IPS-NIHi11 (cell line): ENCODE data around the gene COL27A1.

Experiments used
- DNase-seq: peaks from one replicate; pipeline ENCODE4 v3.0.0; 2012; ENCODE audit warnings: mixed read lengths, low spot score

Gene COL27A1

DNA sequence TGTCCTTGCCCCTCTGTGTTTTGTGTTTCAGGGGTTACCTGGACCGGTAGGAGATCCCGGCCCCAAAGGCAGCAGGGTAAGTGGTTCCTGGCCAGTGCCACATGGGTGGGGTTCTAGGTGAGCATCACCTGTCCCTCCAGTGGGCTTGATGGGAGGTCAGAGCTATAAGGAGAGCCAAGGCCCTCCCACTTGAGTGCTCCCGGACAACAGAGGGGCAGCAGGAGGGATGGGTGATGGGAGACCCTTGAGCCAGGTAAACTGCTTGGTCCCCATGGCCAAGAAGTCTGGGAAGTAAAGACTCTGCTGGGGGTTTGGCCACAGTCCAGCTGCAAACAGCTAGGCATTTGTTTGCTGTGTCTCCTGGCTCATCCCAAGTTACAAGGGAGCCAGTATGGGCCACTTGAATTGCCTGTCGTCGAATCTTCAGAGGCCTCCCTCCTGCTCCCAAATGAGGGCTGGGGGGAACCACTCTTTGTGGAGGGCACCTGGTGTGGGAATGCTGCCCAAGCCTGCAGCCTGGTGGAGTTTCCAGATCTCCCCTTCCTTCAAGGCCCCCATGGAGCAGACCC lies 51.0 kb downstream of the COL27A1 start:
- DNase-seq: no peak

DNA sequence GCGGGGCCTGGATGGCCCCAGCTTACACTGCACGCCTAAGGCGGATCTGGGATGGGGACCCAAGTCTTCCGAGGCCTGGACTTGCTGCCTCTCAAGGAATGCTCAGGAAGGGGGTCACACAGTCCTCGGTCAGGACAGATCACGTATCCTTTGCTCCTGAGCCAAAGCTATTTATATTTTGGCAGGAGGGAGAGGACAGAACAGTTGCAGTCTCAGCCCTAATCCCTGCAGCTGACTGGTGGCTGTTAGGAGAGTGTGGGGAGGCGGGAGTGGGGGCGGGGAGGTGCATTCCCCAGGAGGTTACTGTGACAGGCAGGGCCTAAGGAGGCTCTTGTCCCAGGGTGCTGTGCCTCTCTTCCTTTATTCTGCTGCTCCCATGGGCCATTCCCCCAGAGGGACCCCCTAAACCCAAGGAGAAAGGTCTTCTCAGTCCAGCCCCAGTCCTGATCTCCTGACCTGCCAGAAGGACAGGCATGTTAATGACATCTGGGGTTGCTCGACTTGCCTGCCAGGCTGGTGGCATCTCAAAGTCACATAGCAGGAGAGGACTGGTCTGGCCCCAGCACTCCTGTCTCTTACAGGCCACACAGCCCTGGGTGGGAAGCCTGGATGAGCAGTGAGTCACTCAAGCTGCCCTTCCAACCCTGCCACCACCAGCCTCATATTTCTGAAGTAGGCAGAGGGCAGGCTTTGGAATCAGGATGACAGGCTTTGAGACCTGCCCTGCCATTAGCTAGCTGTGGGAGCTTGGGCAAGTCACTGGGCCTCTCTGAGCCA lies 51.9 kb downstream of the COL27A1 start:
- peak; percentile 70 for DNase-seq

DNA sequence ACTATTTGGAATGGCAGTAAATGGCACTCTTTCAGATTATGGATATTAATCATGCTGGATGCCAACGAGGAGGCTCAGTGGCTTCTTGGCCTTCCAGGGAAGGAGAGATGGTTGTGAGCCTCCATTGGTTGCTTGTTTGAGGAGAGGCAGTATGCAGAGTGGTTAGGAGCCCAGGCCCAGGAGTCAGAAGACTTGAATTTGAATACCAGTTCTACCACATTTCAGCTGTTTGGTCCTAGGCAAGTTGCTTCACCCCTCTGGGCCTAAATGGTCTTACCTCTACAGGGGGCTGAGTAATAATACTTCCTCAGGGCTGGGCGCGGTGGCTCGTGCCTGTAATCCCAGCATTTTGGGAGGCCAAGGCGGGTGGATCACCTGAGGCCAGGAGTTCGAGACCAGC lies 52.5 kb downstream of the COL27A1 start:
- no peak for DNase-seq

DNA sequence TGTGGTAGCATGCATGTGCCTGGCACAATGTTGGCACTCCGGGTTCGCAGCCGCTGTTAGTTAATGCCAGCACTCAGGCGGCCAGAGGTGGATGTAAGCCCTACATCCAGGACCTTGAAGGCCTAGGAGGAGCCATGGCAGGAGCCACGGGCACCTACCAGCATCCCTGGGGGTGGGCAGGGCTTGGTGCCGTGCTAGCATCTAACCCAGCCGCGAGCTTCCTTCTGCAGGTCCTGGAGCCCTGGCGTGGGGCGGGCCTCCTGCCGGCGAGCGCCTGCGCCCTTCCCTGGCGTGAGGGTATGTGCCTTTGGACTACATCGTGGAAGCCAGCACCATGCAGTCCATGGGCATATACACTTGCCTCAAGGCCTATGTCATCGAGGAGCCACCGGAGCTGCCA lies 53.8 kb downstream of the COL27A1 start:
- DNase-seq: no peak

DNA sequence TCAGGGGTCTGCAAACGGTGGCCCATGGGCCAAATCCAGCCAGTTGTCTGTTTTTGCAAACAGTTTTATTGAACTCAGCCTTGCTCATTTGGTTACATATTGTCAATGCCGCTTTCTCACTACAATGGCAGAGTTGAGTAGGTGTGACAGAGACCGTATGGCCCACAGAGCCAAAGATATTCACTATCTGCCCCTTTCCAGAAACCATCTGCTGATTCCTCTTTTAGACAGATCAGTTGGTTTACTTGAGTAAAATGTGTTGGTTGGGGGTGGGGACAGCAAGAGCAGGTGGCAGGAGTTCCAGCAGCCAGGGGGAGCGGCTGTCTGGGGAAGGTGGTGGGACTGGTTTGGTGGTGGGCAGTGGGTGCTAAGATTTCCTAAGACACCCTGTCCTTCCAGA lies 54.8 kb downstream of the COL27A1 start:
- DNase-seq: no peak

DNA sequence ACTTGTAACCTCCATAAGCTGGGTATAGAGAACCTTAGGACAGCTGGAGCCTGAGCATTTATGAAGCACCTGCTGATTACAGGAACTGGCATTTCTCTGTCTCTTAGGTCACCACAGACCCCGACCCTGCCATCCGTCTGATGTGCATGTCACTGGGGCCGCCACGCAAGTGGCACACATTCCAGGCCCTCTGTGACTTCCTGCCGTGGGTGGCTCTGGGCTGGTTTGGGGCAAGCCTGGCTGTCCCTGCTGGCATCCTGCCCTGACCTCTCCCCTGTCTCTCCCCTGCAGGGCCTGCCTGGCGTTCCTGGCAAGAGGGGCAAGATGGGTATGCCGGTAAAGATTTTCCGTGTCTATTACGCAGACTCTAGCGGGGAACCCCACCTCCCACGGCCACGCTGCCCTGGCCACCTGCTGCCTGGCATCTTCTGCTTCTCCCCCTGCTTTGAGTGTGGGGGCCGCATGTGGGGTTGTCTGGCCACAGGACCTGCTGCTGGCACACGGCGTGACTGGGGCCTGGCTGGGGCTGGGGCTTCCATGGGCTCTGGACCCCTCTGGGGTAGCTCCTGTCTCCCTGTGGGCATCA lies 55.4 kb downstream of the COL27A1 start:
- DNase-seq: no peak

DNA sequence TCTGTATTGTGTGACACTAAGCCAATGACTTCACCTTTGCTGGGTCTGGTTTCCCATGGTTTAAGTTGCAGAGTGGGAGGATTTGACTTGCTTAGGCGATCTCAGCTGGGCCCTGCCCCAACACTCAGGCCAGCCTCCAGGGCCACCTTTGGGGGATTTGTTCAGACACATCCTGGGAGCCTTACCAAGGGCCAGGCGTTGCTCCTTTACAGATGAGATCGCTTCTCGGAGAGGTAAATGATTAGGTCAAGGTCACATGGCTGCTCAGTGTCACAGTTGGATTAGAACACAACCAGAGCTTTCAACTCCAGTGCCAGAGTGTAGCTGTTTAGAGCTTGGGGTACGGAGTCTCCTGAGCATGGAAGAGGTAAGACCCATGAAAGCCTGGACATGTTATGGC lies 57.5 kb downstream of the COL27A1 start:
- no peak for DNase-seq

DNA sequence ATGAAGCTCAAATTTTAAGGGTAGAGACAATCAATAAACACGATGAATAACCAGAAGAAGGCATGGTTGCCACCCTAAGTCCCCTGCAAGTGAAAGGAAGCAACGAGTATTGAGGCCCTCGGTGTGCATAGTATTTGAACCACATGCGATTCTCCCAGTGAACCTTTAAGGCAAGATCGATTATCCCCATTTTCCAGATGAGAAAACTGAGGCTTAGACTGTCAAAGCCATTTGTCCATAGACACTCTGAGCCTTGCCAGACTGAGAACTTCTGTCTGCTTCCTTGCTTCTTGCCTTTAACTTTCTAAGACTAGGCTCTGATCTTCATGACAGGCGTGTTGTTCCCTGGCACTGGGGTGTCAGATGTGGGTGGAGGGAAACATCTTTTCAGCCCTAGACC lies 58.2 kb downstream of the COL27A1 start:
- DNase-seq: no peak

DNA sequence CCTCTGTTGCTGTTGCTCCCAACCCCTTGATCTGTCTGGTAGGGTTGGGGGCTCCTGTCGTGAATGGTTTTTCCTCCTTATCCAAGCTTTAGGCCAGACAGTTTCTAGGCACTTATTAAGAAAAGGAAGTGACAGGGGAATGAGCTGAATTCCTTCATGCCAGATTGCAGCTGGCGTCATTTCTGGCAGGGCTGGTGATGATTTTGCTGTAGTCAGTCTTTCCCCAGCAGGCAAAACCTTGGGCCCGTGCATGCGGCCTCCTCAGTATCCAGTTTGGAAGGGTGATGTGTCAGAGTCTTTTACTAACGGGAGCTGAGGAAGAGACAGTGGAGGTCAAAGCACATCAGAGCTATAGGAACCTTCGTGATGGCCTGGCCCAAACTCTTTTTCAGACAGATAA lies 58.8 kb downstream of the COL27A1 start:
- DNase-seq: no peak

DNA sequence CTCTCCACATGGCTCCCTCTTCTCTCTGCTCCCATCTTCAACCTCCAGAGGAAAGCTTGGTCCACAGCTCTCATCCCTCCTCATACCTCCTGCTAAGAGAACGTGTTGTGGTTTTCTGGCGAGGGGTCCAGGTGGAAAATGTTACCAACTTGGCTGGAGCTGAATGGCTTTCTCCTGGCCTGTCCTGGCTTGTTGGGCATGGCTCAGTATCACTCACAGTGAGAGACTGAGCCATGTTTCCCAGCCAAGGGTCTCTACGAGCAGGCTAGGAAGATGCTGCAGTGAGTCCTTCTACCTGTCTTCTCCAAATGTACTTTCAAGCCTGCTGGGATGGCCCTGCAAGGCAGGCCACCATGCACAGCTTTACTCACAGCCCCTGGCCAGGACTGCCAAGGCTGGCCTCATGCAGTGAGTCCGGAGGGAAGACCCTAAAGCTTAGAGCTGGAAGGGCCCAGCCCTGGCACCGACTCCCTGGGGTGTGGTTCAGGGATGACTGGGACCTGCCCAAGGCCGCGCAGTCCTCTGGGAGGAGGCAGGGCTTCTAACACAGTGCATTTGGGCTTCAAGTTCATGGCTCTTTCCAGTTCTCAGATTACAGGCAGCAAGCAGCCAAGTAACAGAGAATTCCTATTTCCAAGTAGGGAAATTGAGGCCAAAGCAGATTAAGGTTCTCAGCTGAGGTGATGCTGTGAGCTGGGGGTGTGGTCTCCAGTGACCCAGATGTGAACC lies 59.5 kb downstream of the COL27A1 start:
- no peak for DNase-seq

DNA sequence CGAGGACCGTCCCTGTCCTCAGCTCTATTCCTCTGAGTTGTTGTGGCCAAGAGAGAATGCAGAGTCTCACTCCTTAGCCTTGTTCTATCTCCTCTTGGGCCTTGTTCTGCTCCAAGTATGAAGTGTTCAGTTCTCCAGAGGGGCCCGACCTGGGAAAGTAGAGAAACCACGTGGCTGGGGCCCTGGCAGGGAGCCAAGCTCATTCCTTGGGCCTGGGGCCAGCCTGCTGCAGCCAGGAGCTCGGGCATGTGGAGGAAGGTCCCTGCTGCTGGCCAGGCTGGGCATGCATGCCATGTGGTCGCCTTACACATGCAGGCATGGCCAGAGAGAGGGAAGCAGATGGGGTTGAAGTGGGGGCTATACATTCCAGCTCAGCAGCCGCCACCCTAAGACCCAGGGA lies 60.7 kb downstream of the COL27A1 start:
- DNase-seq: no peak

DNA sequence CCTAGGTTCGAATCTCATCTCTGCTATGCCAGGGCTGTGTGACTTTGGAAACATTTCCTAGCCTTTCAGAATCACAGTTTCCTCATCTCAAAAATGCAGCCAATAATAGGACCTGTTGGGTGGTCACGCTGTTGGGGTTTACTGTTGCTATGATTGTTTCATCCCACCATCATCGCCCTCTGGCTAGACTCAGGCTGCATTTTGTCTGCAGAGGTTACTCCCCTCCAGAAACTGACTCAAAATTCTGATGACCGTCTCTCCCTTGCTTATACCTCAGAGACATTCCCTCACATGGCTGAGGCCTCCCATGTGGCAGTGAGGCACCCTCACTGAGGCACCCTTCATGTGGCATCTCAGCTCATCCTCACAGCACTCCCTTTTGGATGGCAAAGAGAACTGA lies 61.6 kb downstream of the COL27A1 start:
- DNase-seq: no peak

DNA sequence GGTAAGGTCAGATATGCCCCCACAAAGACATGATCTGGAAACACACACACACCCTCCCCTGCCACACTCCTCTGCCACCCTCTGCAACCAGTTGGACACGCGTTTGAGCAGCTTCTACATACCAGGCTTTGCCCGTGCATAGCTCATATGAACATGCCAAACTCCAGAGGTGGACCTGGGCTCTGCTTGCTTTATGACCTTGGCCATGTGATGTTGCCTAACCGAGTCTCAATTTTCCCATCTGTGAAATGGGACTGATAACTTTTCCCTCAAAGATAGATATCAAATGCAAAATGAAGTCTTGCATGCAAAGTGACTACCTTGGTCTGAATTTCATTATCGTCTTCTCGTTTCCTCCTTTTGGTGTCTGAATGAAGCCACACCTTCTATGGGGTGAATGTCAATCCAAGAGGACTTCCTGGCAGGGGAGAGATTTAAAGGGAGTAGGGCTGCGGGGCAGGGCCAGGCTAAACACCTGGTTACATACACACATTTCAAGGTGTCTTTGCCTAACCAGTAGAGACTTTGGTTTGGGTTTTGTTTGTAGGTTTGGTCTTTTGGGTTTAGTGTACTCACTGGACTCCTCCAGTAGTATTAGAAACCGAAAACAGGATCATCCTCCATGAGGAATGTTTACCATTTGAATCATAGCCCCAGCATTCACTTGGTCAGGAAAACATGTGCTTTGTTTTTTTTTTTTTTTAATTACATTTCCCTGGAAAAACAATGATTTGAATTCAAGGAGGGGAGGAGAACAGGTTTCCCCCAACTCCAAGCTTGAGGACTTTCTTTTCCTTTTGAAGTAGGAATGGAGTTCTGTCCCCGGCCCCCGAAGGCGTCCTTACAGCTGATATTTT lies 63.2 kb downstream of the COL27A1 start:
- DNase-seq: no peak

DNA sequence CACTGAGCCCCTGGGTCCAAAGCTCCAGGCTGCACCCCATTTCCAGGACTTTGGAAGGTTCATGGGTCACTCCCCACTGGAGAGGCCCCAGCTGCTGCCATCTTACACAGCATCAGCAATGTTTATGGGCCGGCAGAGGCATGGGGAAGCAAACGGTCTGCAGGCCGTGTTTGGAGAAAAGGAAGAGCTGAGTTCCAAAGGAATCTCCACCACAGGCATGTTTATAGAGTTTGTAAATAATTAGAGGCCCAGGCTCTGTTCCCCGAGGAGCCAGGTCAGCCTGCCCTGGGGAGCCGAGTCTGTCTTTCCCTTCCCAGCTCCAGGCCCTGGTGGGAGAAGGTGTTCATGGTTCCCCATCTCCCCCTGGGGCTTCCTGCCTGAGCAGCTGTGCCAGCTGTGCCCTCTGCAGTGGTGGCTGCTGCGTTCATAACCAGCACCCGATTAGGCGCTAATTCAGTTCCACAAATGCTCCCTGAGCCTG lies 64.8 kb downstream of the COL27A1 start:
- DNase-seq: no peak

DNA sequence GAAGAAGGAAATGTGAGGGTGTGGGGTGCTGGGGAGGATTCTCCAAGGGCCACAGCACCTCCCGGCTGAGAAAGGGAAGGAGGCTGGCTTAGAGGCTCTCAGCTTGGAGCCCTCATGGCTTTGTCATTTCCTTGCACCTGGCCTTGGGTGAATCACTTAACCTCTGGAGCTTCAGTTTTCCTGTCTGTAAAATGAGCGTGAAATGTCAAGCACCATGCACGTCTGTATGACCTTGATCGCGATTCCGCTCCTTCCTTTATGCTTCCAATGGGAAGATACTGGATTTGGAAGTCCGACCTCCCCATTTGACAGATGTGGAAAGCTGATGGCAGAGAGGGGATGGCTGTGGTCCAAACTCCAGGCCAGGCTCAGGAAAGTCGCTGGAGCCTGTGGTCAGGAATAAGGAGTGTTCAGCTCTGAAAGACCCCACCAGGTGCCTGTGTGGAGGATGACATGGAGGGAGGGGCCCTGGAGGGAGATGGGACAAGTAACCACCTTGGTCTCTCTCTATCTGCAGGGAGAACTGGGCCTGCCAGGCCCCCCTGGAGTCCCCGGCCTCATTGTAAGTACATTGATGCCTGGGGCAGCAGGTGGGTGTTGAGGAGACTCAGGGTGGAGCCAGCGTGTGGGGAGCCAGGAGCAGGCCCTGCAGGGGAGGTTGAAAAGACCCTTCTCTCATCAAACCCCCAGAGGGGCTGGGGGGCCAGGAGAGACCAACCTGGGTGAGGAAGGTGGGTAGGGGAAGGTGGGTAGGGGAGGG lies 66.5 kb downstream of the COL27A1 start:
- DNase-seq: no peak

DNA sequence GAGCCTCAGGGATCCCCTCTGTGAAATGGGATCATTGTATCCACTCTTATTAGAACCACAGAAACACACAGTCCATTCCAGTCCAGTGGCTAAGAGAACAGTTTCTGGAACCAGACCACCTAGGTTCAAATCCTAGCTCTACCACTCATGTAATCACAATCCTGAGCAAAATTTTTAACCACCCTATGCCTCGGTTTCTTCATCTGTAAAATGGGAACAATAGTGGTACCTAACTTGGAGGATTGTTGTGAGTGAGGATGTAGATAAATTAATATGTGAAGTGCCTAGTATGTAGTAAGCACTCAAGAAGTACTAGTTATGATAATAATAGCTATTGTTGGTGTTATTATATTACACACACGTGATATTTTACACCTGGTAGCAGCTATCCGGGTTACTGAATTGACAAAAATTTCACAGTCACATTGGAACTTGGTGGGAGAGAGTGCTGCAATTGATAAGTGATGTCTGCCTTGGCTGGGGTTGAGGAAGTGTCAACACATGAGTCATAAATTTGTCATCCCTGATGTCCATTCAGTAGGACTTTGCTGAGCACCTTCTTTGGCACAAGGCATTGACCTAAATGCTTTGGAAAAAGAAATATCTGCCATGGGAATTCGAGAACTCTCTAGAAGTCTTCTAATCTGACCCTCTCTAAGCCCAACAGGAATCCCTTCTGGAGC lies 68.4 kb downstream of the COL27A1 start:
- no peak for DNase-seq

DNA sequence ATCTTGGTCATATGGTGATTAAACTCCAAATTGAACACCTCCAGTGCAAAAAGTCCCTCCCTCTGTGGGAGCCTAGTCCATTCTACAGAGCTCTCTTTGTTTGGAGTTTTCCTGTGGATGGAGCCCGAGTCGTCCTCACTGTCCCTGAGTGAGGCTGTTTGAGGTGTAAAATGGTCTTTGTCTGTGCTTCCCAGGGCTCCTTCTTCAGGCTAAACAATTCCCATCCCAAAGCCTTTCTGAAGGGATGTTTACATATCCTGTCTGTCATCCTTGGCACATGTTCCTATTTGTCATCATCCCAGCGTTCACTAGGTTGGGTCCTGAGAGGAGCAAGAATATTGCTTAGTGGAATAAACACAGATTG lies 68.9 kb downstream of the COL27A1 start:
- DNase-seq: no peak

DNA sequence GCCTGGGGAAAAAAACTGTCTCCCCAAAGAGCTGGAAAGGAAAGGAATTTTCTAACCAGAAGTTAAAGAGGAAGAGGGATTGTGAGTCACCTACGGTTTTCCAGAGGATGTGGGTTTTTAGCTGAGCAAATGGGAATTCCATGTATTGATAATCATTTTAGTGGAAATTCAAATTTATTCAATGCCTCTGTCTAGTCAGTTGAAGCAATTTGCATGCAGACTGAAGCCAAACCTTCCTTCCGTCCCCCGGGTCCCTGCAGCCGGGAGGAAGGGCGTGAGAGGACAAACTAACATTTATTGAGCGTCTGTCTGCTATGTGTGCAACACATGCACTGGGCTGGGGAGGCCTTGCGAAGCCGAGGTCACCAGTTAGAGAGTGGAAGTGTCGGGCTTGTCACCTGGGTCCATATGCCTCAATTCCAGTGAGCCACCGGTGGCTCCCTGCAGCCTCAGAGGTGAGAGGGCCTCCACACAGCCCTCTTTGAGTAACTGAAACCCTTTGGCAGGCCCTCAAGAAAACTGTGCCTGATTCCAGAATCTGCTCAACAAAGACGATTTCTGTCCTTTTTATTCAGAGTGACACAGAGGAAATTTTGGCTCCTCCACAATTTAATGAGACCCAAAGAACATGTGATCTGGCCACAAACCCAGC lies 70.3 kb downstream of the COL27A1 start:
- no peak for DNase-seq

DNA sequence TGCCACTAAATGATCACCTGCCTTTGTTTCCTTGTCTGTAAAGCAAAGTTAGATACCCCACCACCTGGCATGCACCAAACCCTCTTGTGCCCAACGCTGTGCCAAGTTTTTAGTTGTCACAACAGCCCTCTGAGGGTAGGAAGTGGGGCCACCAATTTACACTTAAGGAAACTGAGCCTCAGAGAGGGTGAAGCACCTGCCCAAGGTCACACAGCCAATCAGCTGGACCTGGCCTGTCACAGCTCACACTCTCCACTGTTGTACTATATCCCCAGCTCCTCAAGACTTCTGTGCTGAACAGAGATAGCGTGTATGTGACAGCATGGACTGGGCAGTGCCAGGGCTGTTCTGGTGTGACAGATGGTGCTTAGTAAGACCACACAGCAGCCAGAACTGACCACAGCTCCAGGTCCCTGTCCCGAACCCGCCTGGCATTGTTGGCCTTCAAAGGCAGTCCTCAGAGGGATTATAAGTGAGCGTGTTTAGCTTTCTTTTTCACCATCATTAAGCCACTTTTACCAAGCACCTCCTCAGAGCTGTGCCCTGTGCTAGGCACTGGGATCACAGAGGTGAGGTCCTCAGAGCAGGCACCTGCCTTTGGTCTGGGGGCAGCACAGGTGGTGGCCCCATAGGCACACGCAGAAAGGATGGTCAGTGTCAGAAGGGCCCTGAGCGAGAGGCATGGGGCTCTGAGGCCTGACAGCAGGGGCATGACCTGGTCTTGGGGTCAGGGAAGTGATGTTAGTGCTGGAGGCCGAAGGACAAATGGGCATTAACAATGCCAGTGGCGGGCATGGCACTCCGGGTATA lies 71.1 kb downstream of the COL27A1 start:
- no peak for DNase-seq
